ENCODE measurements around the gene OSBP2. TPM values are rescaled to one million over a fixed set of nuclear protein-coding genes. Genes with fewer than 3 reads are reported as not detected.

OSBP2 gene
- total and polyA plus RNA-seq, 2 experiments from 2014 or later = 2.1 to 2.9 TPM

- TF ChIP-seq, protein P1, sequence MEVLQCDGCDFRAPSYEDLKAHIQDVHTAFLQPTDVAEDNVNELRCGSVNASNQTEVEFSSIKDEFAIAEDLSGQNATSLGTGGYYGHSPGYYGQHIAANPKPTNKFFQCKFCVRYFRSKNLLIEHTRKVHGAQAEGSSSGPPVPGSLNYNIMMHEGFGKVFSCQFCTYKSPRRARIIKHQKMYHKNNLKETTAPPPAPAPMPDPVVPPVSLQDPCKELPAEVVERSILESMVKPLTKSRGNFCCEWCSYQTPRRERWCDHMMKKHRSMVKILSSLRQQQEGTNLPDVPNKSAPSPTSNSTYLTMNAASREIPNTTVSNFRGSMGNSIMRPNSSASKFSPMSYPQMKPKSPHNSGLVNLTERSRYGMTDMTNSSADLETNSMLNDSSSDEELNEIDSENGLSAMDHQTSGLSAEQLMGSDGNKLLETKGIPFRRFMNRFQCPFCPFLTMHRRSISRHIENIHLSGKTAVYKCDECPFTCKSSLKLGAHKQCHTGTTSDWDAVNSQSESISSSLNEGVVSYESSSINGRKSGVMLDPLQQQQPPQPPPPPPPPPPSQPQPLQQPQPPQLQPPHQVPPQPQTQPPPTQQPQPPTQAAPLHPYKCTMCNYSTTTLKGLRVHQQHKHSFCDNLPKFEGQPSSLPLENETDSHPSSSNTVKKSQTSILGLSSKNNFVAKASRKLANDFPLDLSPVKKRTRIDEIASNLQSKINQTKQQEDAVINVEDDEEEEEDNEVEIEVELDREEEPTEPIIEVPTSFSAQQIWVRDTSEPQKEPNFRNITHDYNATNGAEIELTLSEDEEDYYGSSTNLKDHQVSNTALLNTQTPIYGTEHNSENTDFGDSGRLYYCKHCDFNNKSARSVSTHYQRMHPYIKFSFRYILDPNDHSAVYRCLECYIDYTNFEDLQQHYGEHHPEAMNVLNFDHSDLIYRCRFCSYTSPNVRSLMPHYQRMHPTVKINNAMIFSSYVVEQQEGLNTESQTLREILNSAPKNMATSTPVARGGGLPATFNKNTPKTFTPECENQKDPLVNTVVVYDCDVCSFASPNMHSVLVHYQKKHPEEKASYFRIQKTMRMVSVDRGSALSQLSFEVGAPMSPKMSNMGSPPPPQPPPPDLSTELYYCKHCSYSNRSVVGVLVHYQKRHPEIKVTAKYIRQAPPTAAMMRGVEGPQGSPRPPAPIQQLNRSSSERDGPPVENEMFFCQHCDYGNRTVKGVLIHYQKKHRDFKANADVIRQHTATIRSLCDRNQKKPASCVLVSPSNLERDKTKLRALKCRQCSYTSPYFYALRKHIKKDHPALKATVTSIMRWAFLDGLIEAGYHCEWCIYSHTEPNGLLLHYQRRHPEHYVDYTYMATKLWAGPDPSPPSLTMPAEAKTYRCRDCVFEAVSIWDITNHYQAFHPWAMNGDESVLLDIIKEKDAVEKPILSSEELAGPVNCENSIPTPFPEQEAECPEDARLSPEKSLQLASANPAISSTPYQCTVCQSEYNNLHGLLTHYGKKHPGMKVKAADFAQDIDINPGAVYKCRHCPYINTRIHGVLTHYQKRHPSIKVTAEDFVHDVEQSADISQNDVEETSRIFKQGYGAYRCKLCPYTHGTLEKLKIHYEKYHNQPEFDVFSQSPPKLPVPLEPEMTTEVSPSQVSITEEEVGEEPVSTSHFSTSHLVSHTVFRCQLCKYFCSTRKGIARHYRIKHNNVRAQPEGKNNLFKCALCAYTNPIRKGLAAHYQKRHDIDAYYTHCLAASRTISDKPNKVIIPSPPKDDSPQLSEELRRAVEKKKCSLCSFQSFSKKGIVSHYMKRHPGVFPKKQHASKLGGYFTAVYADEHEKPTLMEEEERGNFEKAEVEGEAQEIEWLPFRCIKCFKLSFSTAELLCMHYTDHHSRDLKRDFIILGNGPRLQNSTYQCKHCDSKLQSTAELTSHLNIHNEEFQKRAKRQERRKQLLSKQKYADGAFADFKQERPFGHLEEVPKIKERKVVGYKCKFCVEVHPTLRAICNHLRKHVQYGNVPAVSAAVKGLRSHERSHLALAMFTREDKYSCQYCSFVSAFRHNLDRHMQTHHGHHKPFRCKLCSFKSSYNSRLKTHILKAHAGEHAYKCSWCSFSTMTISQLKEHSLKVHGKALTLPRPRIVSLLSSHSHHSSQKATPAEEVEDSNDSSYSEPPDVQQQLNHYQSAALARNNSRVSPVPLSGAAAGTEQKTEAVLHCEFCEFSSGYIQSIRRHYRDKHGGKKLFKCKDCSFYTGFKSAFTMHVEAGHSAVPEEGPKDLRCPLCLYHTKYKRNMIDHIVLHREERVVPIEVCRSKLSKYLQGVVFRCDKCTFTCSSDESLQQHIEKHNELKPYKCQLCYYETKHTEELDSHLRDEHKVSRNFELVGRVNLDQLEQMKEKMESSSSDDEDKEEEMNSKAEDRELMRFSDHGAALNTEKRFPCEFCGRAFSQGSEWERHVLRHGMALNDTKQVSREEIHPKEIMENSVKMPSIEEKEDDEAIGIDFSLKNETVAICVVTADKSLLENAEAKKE (CRISPR knock-in tag; IDR thresholded peaks at IDR 0.05) = no peak
- no peak for TF ChIP-seq JUNB (IDR thresholded peaks at IDR 0.05; ENCODE audit: unreplicated experiment)
- no peak for TF ChIP-seq CREB1 (CRISPR knock-in tag; IDR thresholded peaks at IDR 0.05; ENCODE audit: low read depth)
- TF ChIP-seq NANOG (IDR thresholded peaks at IDR 0.05; ENCODE audit: borderline replicate concordance) = no peak
Measured at GRCh38 chr22:30795118-30795517, 100.4 kb downstream of the OSBP2 start (continued).

GRCh38 chr22:30801695-30802094 is 107.0 kb downstream of the OSBP2 start:
- no peaks in the 10 kb centered on the region for H3K9me2 ChIP-seq (ENCODE audit: insufficient read depth)
- ATAC-seq = no peak
- H4K20me1 ChIP-seq (replicated peaks; ENCODE audit: insufficient read depth) = peaks cover 9% of the 10 kb centered on the region
- Mint-ChIP-seq H3K4me1 (peaks cover 12% of the 10 kb centered on the region), H3K4me3 (peak overlapping the region; percentile 66), H3K27ac (no peak overlapping the region), H3K36me3 (ENCODE audit: low read depth) (no peaks in the 10 kb centered on the region), H3K27me3 (ENCODE audit: insufficient read depth, low read depth, poor library complexity) (peaks cover 38% of the 10 kb centered on the region), H3K9me3 (no peaks in the 10 kb centered on the region)
- no peaks in the 10 kb centered on the region for H3K36me3 ChIP-seq (ENCODE audit: insufficient read depth)
- peaks cover 19% of the 10 kb centered on the region for H3K4me1 ChIP-seq (ENCODE audit: insufficient read depth)
- H3F3A ChIP-seq (replicated peaks; ENCODE audit: low read depth) = no peaks in the 10 kb centered on the region
- H3K79me2 ChIP-seq (replicated peaks; ENCODE audit: insufficient read depth) = no peaks in the 10 kb centered on the region
- no peak overlapping the region for H3K27ac ChIP-seq (ENCODE audit: low read depth)
- peaks cover 37% of the 10 kb centered on the region for H3K27me3 ChIP-seq (ENCODE audit: insufficient read depth)
- no peak for DNase-seq (ENCODE audit: low spot score)
- H2AFZ ChIP-seq = no peak overlapping the region
- H3K4me2 ChIP-seq = peak overlapping the region; percentile 87
- H3K4me3 ChIP-seq = peak overlapping the region; percentile 71; the same call in 1 of the 2 replicates
- TF ChIP-seq ZNF114 (CRISPR knock-in tag; IDR thresholded peaks at IDR 0.05) (no peak), NANOG (IDR thresholded peaks at IDR 0.05; ENCODE audit: borderline replicate concordance) (no peak), CREB1 (CRISPR knock-in tag; IDR thresholded peaks at IDR 0.05; ENCODE audit: low read depth) (no peak), CTCF (conservative IDR thresholded peaks at IDR 0.05; ENCODE audit: low read depth in 2 of 2) (no peak), JUNB (IDR thresholded peaks at IDR 0.05; ENCODE audit: unreplicated experiment) (no peak)
- TF ChIP-seq, protein P2, sequence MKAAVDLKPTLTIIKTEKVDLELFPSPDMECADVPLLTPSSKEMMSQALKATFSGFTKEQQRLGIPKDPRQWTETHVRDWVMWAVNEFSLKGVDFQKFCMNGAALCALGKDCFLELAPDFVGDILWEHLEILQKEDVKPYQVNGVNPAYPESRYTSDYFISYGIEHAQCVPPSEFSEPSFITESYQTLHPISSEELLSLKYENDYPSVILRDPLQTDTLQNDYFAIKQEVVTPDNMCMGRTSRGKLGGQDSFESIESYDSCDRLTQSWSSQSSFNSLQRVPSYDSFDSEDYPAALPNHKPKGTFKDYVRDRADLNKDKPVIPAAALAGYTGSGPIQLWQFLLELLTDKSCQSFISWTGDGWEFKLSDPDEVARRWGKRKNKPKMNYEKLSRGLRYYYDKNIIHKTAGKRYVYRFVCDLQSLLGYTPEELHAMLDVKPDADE (IDR thresholded peaks at IDR 0.05) = no peak
